Hepatocyte (in vitro differentiated cells): ENCODE data around the gene SPATA31A6.
"Not testable (repeated sequence)": the region's sequence is repeated elsewhere in the genome, so short reads cannot be mapped to it uniquely, and the experiment has no call there.

Source experiments
- EZH2 ChIP-seq: fragments of 200-600 bp; sonication (generic); IDR thresholded peaks from 2 replicates; pipeline ENCODE4 v1.6.1; 2016; ENCODE audit warnings: antibody characterized with exemption, mild to moderate bottlenecking, borderline replicate concordance
- TF ChIP-seq, protein P1 (sequence below): fragments of 200-600 bp; sonication (generic); IDR thresholded peaks from 2 replicates; pipeline ENCODE4 v1.5.1; 2016; ENCODE audit warnings: antibody characterized with exemption, mild to moderate bottlenecking; ENCODE audit not compliant: poor library complexity

DNA sequence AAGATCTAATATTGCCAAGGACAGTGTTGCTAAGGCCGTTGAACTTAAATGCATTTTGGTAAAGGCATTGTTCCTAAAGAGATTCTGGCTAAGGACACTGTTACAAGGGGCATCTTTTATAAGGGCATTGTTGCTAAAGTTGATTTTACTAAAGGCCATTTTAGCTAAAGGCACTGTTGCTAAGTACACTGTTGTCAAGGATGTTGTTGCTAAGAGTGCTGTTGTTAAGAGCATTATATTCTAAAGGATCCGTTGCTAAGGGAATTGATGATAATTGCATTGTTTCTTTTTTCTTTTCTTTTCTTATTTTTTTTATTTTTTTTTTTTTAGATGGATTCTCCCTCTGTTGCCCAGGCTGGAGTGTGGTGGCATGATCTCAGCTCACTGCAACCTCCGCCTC is 53.9 kb downstream of the SPATA31A6 start:
- TF ChIP-seq, protein P1, sequence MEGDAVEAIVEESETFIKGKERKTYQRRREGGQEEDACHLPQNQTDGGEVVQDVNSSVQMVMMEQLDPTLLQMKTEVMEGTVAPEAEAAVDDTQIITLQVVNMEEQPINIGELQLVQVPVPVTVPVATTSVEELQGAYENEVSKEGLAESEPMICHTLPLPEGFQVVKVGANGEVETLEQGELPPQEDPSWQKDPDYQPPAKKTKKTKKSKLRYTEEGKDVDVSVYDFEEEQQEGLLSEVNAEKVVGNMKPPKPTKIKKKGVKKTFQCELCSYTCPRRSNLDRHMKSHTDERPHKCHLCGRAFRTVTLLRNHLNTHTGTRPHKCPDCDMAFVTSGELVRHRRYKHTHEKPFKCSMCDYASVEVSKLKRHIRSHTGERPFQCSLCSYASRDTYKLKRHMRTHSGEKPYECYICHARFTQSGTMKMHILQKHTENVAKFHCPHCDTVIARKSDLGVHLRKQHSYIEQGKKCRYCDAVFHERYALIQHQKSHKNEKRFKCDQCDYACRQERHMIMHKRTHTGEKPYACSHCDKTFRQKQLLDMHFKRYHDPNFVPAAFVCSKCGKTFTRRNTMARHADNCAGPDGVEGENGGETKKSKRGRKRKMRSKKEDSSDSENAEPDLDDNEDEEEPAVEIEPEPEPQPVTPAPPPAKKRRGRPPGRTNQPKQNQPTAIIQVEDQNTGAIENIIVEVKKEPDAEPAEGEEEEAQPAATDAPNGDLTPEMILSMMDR, result not testable (repeated sequence)
- TF ChIP-seq EZH2, result not testable (repeated sequence)
